ENCODE measurements around the gene CACNA1C.

The CACNA1C gene

GRCh38 chr12:2494486-2495192 is 441.9 kb downstream of the CACNA1C start:
- TF ChIP-seq, protein P1, sequence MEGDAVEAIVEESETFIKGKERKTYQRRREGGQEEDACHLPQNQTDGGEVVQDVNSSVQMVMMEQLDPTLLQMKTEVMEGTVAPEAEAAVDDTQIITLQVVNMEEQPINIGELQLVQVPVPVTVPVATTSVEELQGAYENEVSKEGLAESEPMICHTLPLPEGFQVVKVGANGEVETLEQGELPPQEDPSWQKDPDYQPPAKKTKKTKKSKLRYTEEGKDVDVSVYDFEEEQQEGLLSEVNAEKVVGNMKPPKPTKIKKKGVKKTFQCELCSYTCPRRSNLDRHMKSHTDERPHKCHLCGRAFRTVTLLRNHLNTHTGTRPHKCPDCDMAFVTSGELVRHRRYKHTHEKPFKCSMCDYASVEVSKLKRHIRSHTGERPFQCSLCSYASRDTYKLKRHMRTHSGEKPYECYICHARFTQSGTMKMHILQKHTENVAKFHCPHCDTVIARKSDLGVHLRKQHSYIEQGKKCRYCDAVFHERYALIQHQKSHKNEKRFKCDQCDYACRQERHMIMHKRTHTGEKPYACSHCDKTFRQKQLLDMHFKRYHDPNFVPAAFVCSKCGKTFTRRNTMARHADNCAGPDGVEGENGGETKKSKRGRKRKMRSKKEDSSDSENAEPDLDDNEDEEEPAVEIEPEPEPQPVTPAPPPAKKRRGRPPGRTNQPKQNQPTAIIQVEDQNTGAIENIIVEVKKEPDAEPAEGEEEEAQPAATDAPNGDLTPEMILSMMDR (IDR thresholded peaks at IDR 0.05; ENCODE audit: low read depth, low read length) = no peak
- no peak overlapping the region for H3K4me3 ChIP-seq (ENCODE audit: low read depth, low read length)

GRCh38 chr12:2495417-2496112 is 442.8 kb downstream of the CACNA1C start:
- no peak overlapping the region for H3K4me3 ChIP-seq (ENCODE audit: low read depth, low read length)
- TF ChIP-seq, protein P1 (IDR thresholded peaks at IDR 0.05; ENCODE audit: low read depth, low read length) = no peak

GRCh38 chr12:2498964-2499500 is 446.2 kb downstream of the CACNA1C start:
- no peak overlapping the region for H3K4me3 ChIP-seq (ENCODE audit: low read depth, low read length)
- TF ChIP-seq, protein P1 (IDR thresholded peaks at IDR 0.05; ENCODE audit: low read depth, low read length) = no peak

GRCh38 chr12:2501464-2502191 is 448.8 kb downstream of the CACNA1C start:
- TF ChIP-seq, protein P1 (IDR thresholded peaks at IDR 0.05; ENCODE audit: low read depth, low read length) = no peak
- H3K4me3 ChIP-seq (ENCODE audit: low read depth, low read length) = no peak overlapping the region

- TF ChIP-seq, protein P1 (IDR thresholded peaks at IDR 0.05; ENCODE audit: low read depth, low read length) = no peak
- H3K4me3 ChIP-seq (ENCODE audit: low read depth, low read length) = no peak overlapping the region
These were observed 450.2 kb downstream of the CACNA1C start for GRCh38 chr12:2503036-2503435.

DNA sequence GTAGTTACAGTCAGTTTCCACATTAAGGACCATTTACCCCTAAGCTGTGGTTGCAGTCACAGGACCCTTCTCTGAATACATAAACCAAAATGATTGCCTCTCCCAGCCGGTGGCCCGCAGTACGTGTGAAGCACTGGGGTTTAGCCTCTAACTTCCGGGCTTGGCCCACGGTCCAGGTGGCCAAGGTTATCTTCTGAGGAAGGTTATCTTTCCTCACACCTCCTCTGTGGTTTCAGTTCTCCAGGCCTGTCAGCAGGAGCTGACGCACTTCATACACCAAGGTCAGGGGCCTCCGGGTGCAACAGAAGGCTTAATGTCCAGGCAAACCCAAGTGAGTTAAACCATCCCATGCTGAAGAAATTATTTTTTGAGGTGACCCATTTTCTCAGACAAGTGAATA is 451.0 kb downstream of the CACNA1C start:
- no peak overlapping the region for H3K4me3 ChIP-seq (ENCODE audit: low read depth, low read length)
- TF ChIP-seq, protein P1 (IDR thresholded peaks at IDR 0.05; ENCODE audit: low read depth, low read length) = no peak

Data from WI38 (cell line).